ENCODE results near the gene LRRC74A.

- TF ChIP-seq BDP1 (IDR thresholded peaks at IDR 0.05; ENCODE audit: insufficient read depth, insufficient read length): no peak
- TF ChIP-seq ZNF41 (CRISPR knock-in tag; conservative IDR thresholded peaks at IDR 0.05): no peak
- no peak for TF ChIP-seq CTCF (IDR thresholded peaks at IDR 0.05 in 2 of 3, conservative IDR thresholded peaks at IDR 0.05 in 1 of 3; ENCODE audit: insufficient read depth in 2 of 3, low read depth in 1 of 3, low read length in 3 of 3)
- TF ChIP-seq ZZZ3 (IDR thresholded peaks at IDR 0.05): no peak
- no peak for TF ChIP-seq PATZ1 (CRISPR knock-in tag; IDR thresholded peaks at IDR 0.05; ENCODE audit: borderline replicate concordance)
- no peak for TF ChIP-seq MAFK (IDR thresholded peaks at IDR 0.05; ENCODE audit: low read length)
These were observed 32.3 kb upstream of the LRRC74A start for GRCh38 chr14:76793956-76794355.

Data from K562 (cell line).